ENCODE results near the gene OSBPL10. TPM values are rescaled to one million over a fixed set of nuclear protein-coding genes. Genes with fewer than 3 reads are reported as not detected.

OSBPL10 gene
- total RNA-seq, 2 experiments from 2014 or later: 1.6 to 1.7 TPM

- Mint-ChIP-seq H3K9me3 (peaks cover 3% of the 10 kb centered on the region), H3K27ac (no peak overlapping the region), H3K27me3 (no peaks in the 10 kb centered on the region), H3K4me3 (no peak overlapping the region), H3K4me1 (peaks cover 30% of the 10 kb centered on the region), H3K36me3 (ENCODE audit: low read depth) (peaks cover 54% of the 10 kb centered on the region)
- no peak for DNase-seq
- POLR2A ChIA-PET: interaction anchor here (1.5 kb wide), 1 partner anchor 107 kb away, joined by 7 read pairs; the partner anchor contains the start of gene STT3B
- CTCF ChIA-PET: no interaction called here
Observed at GRCh38 chr3:31639828-31640227, 341.2 kb downstream of the OSBPL10 start.

- no peak for DNase-seq
- peak overlapping the region; percentile 74 for H3K27ac Mint-ChIP-seq
- CTCF ChIA-PET: interaction anchor here (1.4 kb wide), 1 partner anchor 104 kb away, joined by 4 read pairs; the partner anchor contains the start of gene STT3B
- no peak overlapping the region for H3K4me3 Mint-ChIP-seq
- peaks cover 55% of the 10 kb centered on the region for H3K36me3 Mint-ChIP-seq (ENCODE audit: low read depth)
- peaks cover 35% of the 10 kb centered on the region for H3K4me1 Mint-ChIP-seq
- no peaks in the 10 kb centered on the region for H3K9me3 Mint-ChIP-seq
- POLR2A ChIA-PET: interaction anchor here (0.6 to 2.3 kb wide), 2 partner anchors 104 to 276 kb away, joined by 3 to 10 read pairs; partner anchors contain the start of gene STT3B
- H3K27me3 Mint-ChIP-seq: no peaks in the 10 kb centered on the region
Observed at GRCh38 chr3:31636694-31637442, 344.2 kb downstream of the OSBPL10 start.

GRCh38 chr3:31636049-31636448 lies 345.0 kb downstream of the OSBPL10 start:
- ChIA-PET POLR2A (interaction anchor here (0.6 to 2.3 kb wide), 6 partner anchors 11 to 394 kb away, joined by 3 to 10 read pairs (median 4); partner anchors contain the start of gene STT3B), CTCF (interaction anchor here (0.8 to 1.4 kb wide), 2 partner anchors 104 to 456 kb away, joined by 3 to 4 read pairs; partner anchors contain the start of gene STT3B)
- Mint-ChIP-seq H3K36me3 (ENCODE audit: low read depth) (peaks cover 59% of the 10 kb centered on the region), H3K27ac (peak overlapping the region; percentile 74), H3K9me3 (no peaks in the 10 kb centered on the region), H3K4me1 (peaks cover 35% of the 10 kb centered on the region), H3K27me3 (no peaks in the 10 kb centered on the region), H3K4me3 (no peak overlapping the region)
- DNase-seq: no peak

- ChIA-PET POLR2A (interaction anchor here (0.6 to 2.3 kb wide), 6 partner anchors 11 to 394 kb away, joined by 3 to 10 read pairs (median 4); partner anchors contain the start of gene STT3B), CTCF (interaction anchor here (0.8 to 1.4 kb wide), 2 partner anchors 103 to 457 kb away, joined by 3 to 4 read pairs; partner anchors contain the start of gene STT3B)
- no peaks in the 10 kb centered on the region for H3K27me3 Mint-ChIP-seq
- no peak overlapping the region for H3K4me3 Mint-ChIP-seq
- peak overlapping the region; percentile 53 for H3K27ac Mint-ChIP-seq
- H3K36me3 Mint-ChIP-seq (ENCODE audit: low read depth): peaks cover 63% of the 10 kb centered on the region
- no peak for DNase-seq
- H3K4me1 Mint-ChIP-seq: peaks cover 35% of the 10 kb centered on the region
- no peaks in the 10 kb centered on the region for H3K9me3 Mint-ChIP-seq
Observed at GRCh38 chr3:31635545-31635944, 345.5 kb downstream of the OSBPL10 start.

- Mint-ChIP-seq H3K4me1 (peaks cover 35% of the 10 kb centered on the region), H3K27ac (peak overlapping the region; percentile 32), H3K27me3 (no peaks in the 10 kb centered on the region), H3K36me3 (ENCODE audit: low read depth) (peaks cover 69% of the 10 kb centered on the region), H3K4me3 (no peak overlapping the region), H3K9me3 (no peaks in the 10 kb centered on the region)
- DNase-seq: no peak
- CTCF ChIA-PET: no interaction called here
- POLR2A ChIA-PET: no interaction called here
Observed at GRCh38 chr3:31634476-31634875, 346.6 kb downstream of the OSBPL10 start.

GRCh38 chr3:31629054-31629453 lies 352.0 kb downstream of the OSBPL10 start:
- DNase-seq: no peak
- Mint-ChIP-seq H3K4me3 (no peak overlapping the region), H3K4me1 (peaks cover 4% of the 10 kb centered on the region), H3K36me3 (ENCODE audit: low read depth) (peaks cover 82% of the 10 kb centered on the region), H3K27ac (no peak overlapping the region), H3K27me3 (no peaks in the 10 kb centered on the region), H3K9me3 (no peaks in the 10 kb centered on the region)
- POLR2A ChIA-PET: interaction anchor here (1.0 kb wide), 1 partner anchor 96 kb away, joined by 3 read pairs; no protein-coding TSS in a partner anchor
- CTCF ChIA-PET: interaction anchor here (0.6 kb wide), 1 partner anchor 432 kb away, joined by 4 read pairs; no protein-coding TSS in a partner anchor

- peaks cover 19% of the 10 kb centered on the region for H3K4me1 Mint-ChIP-seq
- H3K27ac Mint-ChIP-seq: no peak overlapping the region
Observed at GRCh38 chr3:31625358-31625757, 355.7 kb downstream of the OSBPL10 start.

GRCh38 chr3:31624083-31624709 lies 356.9 kb downstream of the OSBPL10 start:
- CTCF ChIA-PET: no interaction called here
- no peaks in the 10 kb centered on the region for H3K9me3 Mint-ChIP-seq
- no peak overlapping the region for H3K27ac Mint-ChIP-seq
- POLR2A ChIA-PET: interaction anchor here (1.0 to 2.3 kb wide), 3 partner anchors 11 to 92 kb away, joined by 3 to 8 read pairs (median 3); partner anchors contain the start of gene STT3B
- peaks cover 19% of the 10 kb centered on the region for H3K4me1 Mint-ChIP-seq
- DNase-seq: no peak
- H3K27me3 Mint-ChIP-seq: no peaks in the 10 kb centered on the region
- H3K36me3 Mint-ChIP-seq (ENCODE audit: low read depth): peaks cover 79% of the 10 kb centered on the region
- H3K4me3 Mint-ChIP-seq: no peak overlapping the region

More at GRCh38 chr3:31625358-31625757, 355.7 kb downstream of the OSBPL10 start:
- DNase-seq: no peak
- H3K27me3 Mint-ChIP-seq: no peaks in the 10 kb centered on the region
- no peak overlapping the region for H3K4me3 Mint-ChIP-seq
- peaks cover 82% of the 10 kb centered on the region for H3K36me3 Mint-ChIP-seq (ENCODE audit: low read depth)
- ChIA-PET POLR2A (interaction anchor here (0.6 to 2.3 kb wide), 2 partner anchors 12 to 19 kb away, joined by 3 to 8 read pairs; no protein-coding TSS in a partner anchor), CTCF (no interaction called here)
- no peaks in the 10 kb centered on the region for H3K9me3 Mint-ChIP-seq

GRCh38 chr3:31622636-31623288 lies 358.3 kb downstream of the OSBPL10 start:
- POLR2A ChIA-PET: interaction anchor here (2.3 kb wide), 1 partner anchor 9 kb away, joined by 8 read pairs; no protein-coding TSS in a partner anchor
- CTCF ChIA-PET: no interaction called here
- H3K27me3 Mint-ChIP-seq: no peaks in the 10 kb centered on the region

GRCh38 chr3:31621314-31621713 lies 359.7 kb downstream of the OSBPL10 start:
- CTCF ChIA-PET: no interaction called here
- POLR2A ChIA-PET: no interaction called here
- Mint-ChIP-seq H3K27me3 (no peaks in the 10 kb centered on the region), H3K4me1 (peaks cover 19% of the 10 kb centered on the region), H3K4me3 (no peak overlapping the region), H3K27ac (no peak overlapping the region), H3K36me3 (ENCODE audit: low read depth) (peaks cover 70% of the 10 kb centered on the region), H3K9me3 (no peaks in the 10 kb centered on the region)
- DNase-seq: no peak

More at GRCh38 chr3:31622636-31623288, 358.3 kb downstream of the OSBPL10 start:
- no peak overlapping the region for H3K27ac Mint-ChIP-seq
- DNase-seq: no peak
- no peaks in the 10 kb centered on the region for H3K9me3 Mint-ChIP-seq
- H3K4me3 Mint-ChIP-seq: no peak overlapping the region
- peaks cover 75% of the 10 kb centered on the region for H3K36me3 Mint-ChIP-seq (ENCODE audit: low read depth)
- H3K4me1 Mint-ChIP-seq: peaks cover 19% of the 10 kb centered on the region

GRCh38 chr3:31620656-31621055 lies 360.4 kb downstream of the OSBPL10 start:
- Mint-ChIP-seq H3K27me3 (no peaks in the 10 kb centered on the region), H3K27ac (no peak overlapping the region), H3K4me1 (peaks cover 21% of the 10 kb centered on the region), H3K4me3 (no peak overlapping the region), H3K9me3 (no peaks in the 10 kb centered on the region), H3K36me3 (ENCODE audit: low read depth) (peaks cover 69% of the 10 kb centered on the region)
- DNase-seq: no peak
- CTCF ChIA-PET: no interaction called here
- POLR2A ChIA-PET: no interaction called here

- Mint-ChIP-seq H3K27ac (no peak overlapping the region), H3K4me1 (peaks cover 18% of the 10 kb centered on the region), H3K36me3 (ENCODE audit: low read depth) (peaks cover 71% of the 10 kb centered on the region), H3K27me3 (no peaks in the 10 kb centered on the region), H3K4me3 (no peak overlapping the region), H3K9me3 (peaks cover 2% of the 10 kb centered on the region)
- ChIA-PET CTCF (interaction anchor here (0.7 to 0.8 kb wide), 2 partner anchors 83 to 152 kb away, joined by 3 read pairs; no protein-coding TSS in a partner anchor), POLR2A (interaction anchor here (0.7 kb wide), 1 partner anchor 84 kb away, joined by 3 read pairs; the partner anchor contains the start of gene STT3B)
- DNase-seq: no peak
Observed at GRCh38 chr3:31616711-31617110, 364.4 kb downstream of the OSBPL10 start.
